GM19238 (cell line): ENCODE results near the gene SLC39A9.

Experiments
- DNase-seq: peaks from one replicate; pipeline ENCODE4 v3.0.0; 2011; ENCODE audit warnings: low spot score; ENCODE audit not compliant: insufficient read length

Gene SLC39A9

GRCh38 chr14:69424149-69424923 lies 25.8 kb downstream of the SLC39A9 start:
- no peak for DNase-seq

GRCh38 chr14:69427596-69427995 lies 29.1 kb downstream of the SLC39A9 start:
- DNase-seq, result no peak

- DNase-seq, result peak; percentile 8
Observed at GRCh38 chr14:69428289-69428998, 30.0 kb downstream of the SLC39A9 start.

- no peak for DNase-seq
Observed at GRCh38 chr14:69429643-69430042, 31.2 kb downstream of the SLC39A9 start.

GRCh38 chr14:69430306-69430939 lies 31.9 kb downstream of the SLC39A9 start:
- no peak for DNase-seq

- DNase-seq, result no peak
Observed at GRCh38 chr14:69432364-69432763, 33.9 kb downstream of the SLC39A9 start.

GRCh38 chr14:69439521-69440270 lies 41.2 kb downstream of the SLC39A9 start:
- DNase-seq, result no peak

- peak; percentile 36 for DNase-seq
Observed at GRCh38 chr14:69441948-69442347, 43.5 kb downstream of the SLC39A9 start.

- no peak for DNase-seq
Observed at GRCh38 chr14:69443296-69443805, 44.9 kb downstream of the SLC39A9 start.

- DNase-seq, result no peak
Observed at GRCh38 chr14:69449216-69449615, 50.7 kb downstream of the SLC39A9 start.

GRCh38 chr14:69451941-69452340 lies 53.4 kb downstream of the SLC39A9 start:
- DNase-seq, result no peak

GRCh38 chr14:69458350-69458749 lies 59.9 kb downstream of the SLC39A9 start:
- DNase-seq, result no peak

GRCh38 chr14:69459122-69459521 lies 60.6 kb downstream of the SLC39A9 start:
- no peak for DNase-seq

- peak; percentile 25 for DNase-seq
Observed at GRCh38 chr14:69460093-69460701, 61.7 kb downstream of the SLC39A9 start.

GRCh38 chr14:69464379-69464778 lies 65.9 kb downstream of the SLC39A9 start:
- no peak for DNase-seq

- DNase-seq, result no peak
Observed at GRCh38 chr14:69464829-69465228, 66.3 kb downstream of the SLC39A9 start.

- no peak for DNase-seq
Observed at GRCh38 chr14:69468949-69469348, 70.5 kb downstream of the SLC39A9 start.

GRCh38 chr14:69471436-69471835 lies 72.9 kb downstream of the SLC39A9 start:
- no peak for DNase-seq

GRCh38 chr14:69471916-69472315 lies 73.4 kb downstream of the SLC39A9 start:
- DNase-seq, result no peak

- DNase-seq, result no peak
Observed at GRCh38 chr14:69473260-69473659, 74.8 kb downstream of the SLC39A9 start.

GRCh38 chr14:69473946-69474345 lies 75.5 kb downstream of the SLC39A9 start:
- no peak for DNase-seq
